Peyer's patch (tissue), 4 donors: Measurements from ENCODE around the gene TCAP. TPM values are rescaled to one million over a fixed set of nuclear protein-coding genes. Genes with fewer than 3 reads are reported as not detected.

Experiments
- DNase-seq, 3 donors: peaks; one replicate each; pipeline ENCODE4 v3.0.0-alpha.2; 2017 to 2019
- H3K27ac ChIP-seq, 4 donors: fragments of 200-600 bp; sonication (generic); one replicate each; pipeline ENCODE4 v1.5.1; 2016 to 2019
- H3K27me3 ChIP-seq, 2 donors: fragments of 200-600 bp; sonication (generic); one replicate each; pipeline ENCODE4 v1.5.1; 2019
- H3K36me3 ChIP-seq, 3 donors: fragments of 200-600 bp; sonication (generic); one replicate each; pipeline ENCODE4 v1.5.1; 2016 to 2019
- H3K4me1 ChIP-seq, 4 donors: fragments of 200-600 bp; sonication (generic); one replicate each; pipeline ENCODE4 v1.5.1; 2016 to 2019
- H3K4me3 ChIP-seq, 4 donors: fragments of 200-600 bp; sonication (generic); 1 replicate in 3 of 4; 2 replicates in 1 of 4; pipeline ENCODE4 v1.5.1; 2016 to 2019; ENCODE audit warnings: mild to moderate bottlenecking in 1 of 4
- H3K9me3 ChIP-seq, 4 donors: fragments of 200-600 bp; sonication (generic); one replicate each; pipeline ENCODE4 v1.5.1; 2016 to 2019; ENCODE audit warnings: mild to moderate bottlenecking in 1 of 4
- CTCF ChIP-seq, 6 experiments: fragments of 450-650 bp in 4 of 6; fragments of 200-600 bp in 2 of 6; sonication (generic) in 1 of 6; IDR thresholded peaks; one replicate each; pipeline ENCODE4 v1.5.1; 2017 to 2019; ENCODE audit warnings: antibody characterized with exemption in 6 of 6, mild to moderate bottlenecking in 3 of 6, moderate library complexity in 1 of 6
- POLR2A ChIP-seq, 2 donors: fragments of 450-650 bp; IDR thresholded peaks; one replicate each; pipeline ENCODE4 v1.5.1; 2017; ENCODE audit warnings: antibody characterized with exemption in 2 of 2, mild to moderate bottlenecking in 2 of 2, moderate library complexity in 2 of 2
- total RNA-seq, 4 donors: library from RNA; depleted of rRNA; stranded (reverse); fragments of >200 nt; gene quantifications; one replicate each; pipeline ENCODE4 v1.1.0, GENCODE V29; 2016

TCAP gene
- total RNA-seq, 4 donors from 2014 or later, result 0.53 to 1.9 (median 1.1) TPM; not detected in 1

- Histone ChIP-seq H3K4me1 (peaks cover 0 to 12% (median 0%) of the 10 kb centered on the region in 4 donors), H3K27me3 (no peaks in the 10 kb centered on the region), H3K9me3 (no peaks in the 10 kb centered on the region), H3K27ac (no peak overlapping the region), H3K36me3 (peaks cover 0 to 98% (median 0%) of the 10 kb centered on the region in 3 donors), H3K4me3 (no peak overlapping the region)
- no peak for DNase-seq
- TF ChIP-seq CTCF (IDR thresholded peaks at IDR 0.05), result no peak
- TF ChIP-seq POLR2A (IDR thresholded peaks at IDR 0.05), result no peak
Measured at GRCh38 chr17:39714234-39714633, 49.1 kb downstream of the TCAP start.

GRCh38 chr17:39715375-39716072 is 50.4 kb downstream of the TCAP start:
- DNase-seq, result no peak
- no peak overlapping the region for H3K4me3 ChIP-seq
- H3K9me3 ChIP-seq, result no peaks in the 10 kb centered on the region
- peaks cover 0 to 12% (median 0%) of the 10 kb centered on the region in 4 donors for H3K4me1 ChIP-seq
- TF ChIP-seq POLR2A (IDR thresholded peaks at IDR 0.05), result no peak
- TF ChIP-seq CTCF (IDR thresholded peaks at IDR 0.05), result no peak
- no peaks in the 10 kb centered on the region for H3K27me3 ChIP-seq
- peaks cover 0 to 97% (median 0%) of the 10 kb centered on the region in 3 donors for H3K36me3 ChIP-seq
- peak overlapping the region in 1 of 4 donors; percentile 72 for H3K27ac ChIP-seq

Other genes starting within 250 kb of the TCAP start
- gene MED1, start 214.1 kb upstream of the TCAP start, total RNA-seq, result 10 to 100 TPM; 22.5 to 41.0 (median 36.8) TPM
- 100 to 1,000 TPM in 1 of 4 donors, 10 to 100 TPM in 3; 55.3 to 132 (median 81.2) TPM for gene CDK12, start 203.9 kb upstream of the TCAP start, total RNA-seq
- not detected for gene NEUROD2, start 57.4 kb upstream of the TCAP start, total RNA-seq
- 100 to 1,000 TPM in 3 of 4 donors, 10 to 100 TPM in 1; 71.8 to 161 (median 125) TPM for gene PPP1R1B, start 38.4 kb upstream of the TCAP start, total RNA-seq
- gene STARD3, start 28.2 kb upstream of the TCAP start, total RNA-seq, result 100 to 1,000 TPM; 102 to 212 (median 145) TPM
- 10 to 100 TPM in 1 of 4 donors, 1 to 10 TPM in 3; 1.4 to 28.1 (median 1.8) TPM for gene PNMT, start 3.1 kb downstream of the TCAP start, total RNA-seq
- 10 to 100 TPM; 15.7 to 72.3 (median 65.1) TPM for gene PGAP3, start 22.7 kb downstream of the TCAP start, total RNA-seq
- 100 to 1,000 TPM; 104 to 339 (median 247) TPM for gene ERBB2, start 34.7 kb downstream of the TCAP start, total RNA-seq
- 10 to 100 TPM; 44.6 to 74.9 (median 57.9) TPM for gene MIEN1, start 65.2 kb downstream of the TCAP start, total RNA-seq
- gene GRB7, start 72.6 kb downstream of the TCAP start, total RNA-seq, result 10 to 100 TPM; 14.0 to 64.0 (median 26.3) TPM
- 10 to 100 TPM in 1 of 4 donors, 1 to 10 TPM in 3; 5.4 to 45.4 (median 7.0) TPM for gene IKZF3, start 199.0 kb downstream of the TCAP start, total RNA-seq
- not detected for gene ZPBP2, start 202.9 kb downstream of the TCAP start, total RNA-seq